ENCODE data around the gene HSD3B7. TPM values are rescaled to one million over a fixed set of nuclear protein-coding genes. Genes with fewer than 3 reads are reported as not detected.
A peak's percentile ranks its signal among the peaks of the same experiment; 100 is the strongest.

The HSD3B7 gene
- polyA plus RNA-seq, 1 donor (not counting 4 experiments of a cell fraction or from before 2014, with no cell fraction given), result 2.0 TPM

DNA sequence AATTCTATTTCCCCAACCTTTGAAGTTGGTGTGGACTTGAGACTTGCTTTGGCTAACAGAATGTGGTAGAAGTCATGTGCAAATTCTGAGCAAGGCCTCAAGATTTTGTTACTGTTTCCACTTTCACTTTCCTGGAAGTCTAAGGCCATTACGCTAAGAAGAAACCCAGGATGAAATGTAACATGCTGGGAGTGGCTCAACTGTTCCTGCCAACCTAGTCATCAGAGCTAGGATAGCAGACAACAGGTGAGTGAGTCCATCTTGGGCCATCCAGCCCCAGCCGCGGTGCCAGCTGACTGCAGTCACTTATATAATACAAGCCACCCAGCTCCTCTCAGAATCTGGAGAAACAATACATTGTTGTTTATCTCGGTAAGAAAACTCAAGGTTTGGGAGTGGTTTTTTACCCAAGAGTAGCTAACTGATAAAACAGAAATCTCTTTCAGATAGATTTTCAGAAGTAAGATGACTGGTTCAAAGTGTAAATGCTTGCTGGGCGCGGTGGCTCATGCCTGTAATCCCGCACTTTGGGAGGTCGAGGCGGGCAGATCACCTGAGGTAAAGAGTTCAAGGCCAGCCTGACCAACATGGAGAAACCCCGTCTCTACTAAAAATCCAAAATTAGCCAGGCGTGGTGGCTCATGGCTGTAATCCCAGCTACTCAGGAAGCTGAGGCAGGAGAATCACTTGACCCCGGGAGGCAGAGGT lies 37.7 kb downstream of the HSD3B7 start:
- Histone ChIP-seq H3K36me3 (ENCODE audit: control insufficient read depth in 2 of 2, extremely low read depth in 1 of 2, insufficient read depth in 2 of 2, low read length in 2 of 2) (no peaks in the 10 kb centered on the region), H3K79me2 (ENCODE audit: control insufficient read depth, insufficient read depth, low read length) (no peaks in the 10 kb centered on the region), H3K27ac (ENCODE audit: control insufficient read depth, insufficient read depth, low read length) (no peak overlapping the region), H3K9me1 (ENCODE audit: control insufficient read depth, extremely low read depth, insufficient read depth, low read length) (no peaks in the 10 kb centered on the region), H3K9ac (ENCODE audit: control insufficient read depth, extremely low read depth, insufficient read depth, low read length) (no peak overlapping the region), H3K4me1 (ENCODE audit: control insufficient read depth, extremely low read depth, insufficient read depth, low read length) (no peaks in the 10 kb centered on the region), H2AFZ (ENCODE audit: control insufficient read depth, low read length) (peak overlapping the region; percentile 22), H3K4me3 (ENCODE audit: control insufficient read depth in 2 of 3, extremely low read depth in 1 of 3, insufficient read depth in 2 of 3, low read depth in 1 of 3, low read length in 3 of 3) (no peak overlapping the region), H4K20me1 (ENCODE audit: control insufficient read depth, extremely low read depth, insufficient read depth, low read length) (no peaks in the 10 kb centered on the region), H3K9me3 (ENCODE audit: control insufficient read depth, low read depth, low read length) (no peaks in the 10 kb centered on the region), H3K27me3 (ENCODE audit: control insufficient read depth, extremely low read depth, insufficient read depth, low read length) (no peaks in the 10 kb centered on the region), H3K4me2 (ENCODE audit: control insufficient read depth, extremely low read depth, insufficient read depth, low read depth, low read length) (no peak overlapping the region)
- dilution Hi-C loops (cut with MboI; ENCODE audit: extremely low pct_ligation_motif_present, low sequenced_read_pairs), result no loop called here
- DNase-seq (ENCODE audit: low read depth, low spot score), result no peak
- FAIRE-seq, result no peak
- no peak for TF ChIP-seq EZH2 (IDR thresholded peaks at IDR 0.05; ENCODE audit: low read length)
- TF ChIP-seq, protein P1, sequence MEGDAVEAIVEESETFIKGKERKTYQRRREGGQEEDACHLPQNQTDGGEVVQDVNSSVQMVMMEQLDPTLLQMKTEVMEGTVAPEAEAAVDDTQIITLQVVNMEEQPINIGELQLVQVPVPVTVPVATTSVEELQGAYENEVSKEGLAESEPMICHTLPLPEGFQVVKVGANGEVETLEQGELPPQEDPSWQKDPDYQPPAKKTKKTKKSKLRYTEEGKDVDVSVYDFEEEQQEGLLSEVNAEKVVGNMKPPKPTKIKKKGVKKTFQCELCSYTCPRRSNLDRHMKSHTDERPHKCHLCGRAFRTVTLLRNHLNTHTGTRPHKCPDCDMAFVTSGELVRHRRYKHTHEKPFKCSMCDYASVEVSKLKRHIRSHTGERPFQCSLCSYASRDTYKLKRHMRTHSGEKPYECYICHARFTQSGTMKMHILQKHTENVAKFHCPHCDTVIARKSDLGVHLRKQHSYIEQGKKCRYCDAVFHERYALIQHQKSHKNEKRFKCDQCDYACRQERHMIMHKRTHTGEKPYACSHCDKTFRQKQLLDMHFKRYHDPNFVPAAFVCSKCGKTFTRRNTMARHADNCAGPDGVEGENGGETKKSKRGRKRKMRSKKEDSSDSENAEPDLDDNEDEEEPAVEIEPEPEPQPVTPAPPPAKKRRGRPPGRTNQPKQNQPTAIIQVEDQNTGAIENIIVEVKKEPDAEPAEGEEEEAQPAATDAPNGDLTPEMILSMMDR (optimal IDR thresholded peaks at IDR 0.05 in 1 of 3, IDR thresholded peaks at IDR 0.05 in 1 of 3, conservative IDR thresholded peaks at IDR 0.05 in 1 of 3; ENCODE audit: extremely low read depth in 1 of 3, insufficient read depth in 2 of 3, low read length in 3 of 3), result no peak

DNA sequence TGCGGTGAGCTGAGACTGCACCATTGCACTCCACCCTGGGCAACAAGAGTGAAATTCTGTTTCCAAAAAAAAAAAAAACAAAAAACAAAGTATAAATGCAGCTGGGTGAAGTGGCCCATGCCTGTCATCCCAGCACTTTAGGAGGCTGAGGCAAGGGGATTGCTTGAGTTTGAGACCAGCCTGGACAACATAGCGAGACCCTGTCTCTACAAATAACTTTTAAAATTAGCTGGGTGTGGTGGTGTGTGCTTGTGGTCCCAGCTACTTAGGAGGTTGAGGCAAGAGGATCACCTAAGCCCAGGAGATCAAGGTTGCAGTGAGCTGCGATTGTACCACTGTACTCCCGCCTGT lies 38.2 kb downstream of the HSD3B7 start:
- FAIRE-seq (no peak), DNase-seq (ENCODE audit: low read depth, low spot score) (no peak)
- Histone ChIP-seq H3K9me3 (ENCODE audit: control insufficient read depth, low read depth, low read length) (no peaks in the 10 kb centered on the region), H2AFZ (ENCODE audit: control insufficient read depth, low read length) (no peak overlapping the region), H3K27me3 (ENCODE audit: control insufficient read depth, extremely low read depth, insufficient read depth, low read length) (no peaks in the 10 kb centered on the region), H3K4me2 (ENCODE audit: control insufficient read depth, extremely low read depth, insufficient read depth, low read depth, low read length) (no peak overlapping the region), H3K79me2 (ENCODE audit: control insufficient read depth, insufficient read depth, low read length) (no peaks in the 10 kb centered on the region), H3K36me3 (ENCODE audit: control insufficient read depth in 2 of 2, extremely low read depth in 1 of 2, insufficient read depth in 2 of 2, low read length in 2 of 2) (no peaks in the 10 kb centered on the region), H3K9ac (ENCODE audit: control insufficient read depth, extremely low read depth, insufficient read depth, low read length) (no peak overlapping the region), H3K27ac (ENCODE audit: control insufficient read depth, insufficient read depth, low read length) (no peak overlapping the region), H3K4me3 (ENCODE audit: control insufficient read depth in 2 of 3, extremely low read depth in 1 of 3, insufficient read depth in 2 of 3, low read depth in 1 of 3, low read length in 3 of 3) (no peak overlapping the region), H3K9me1 (ENCODE audit: control insufficient read depth, extremely low read depth, insufficient read depth, low read length) (no peaks in the 10 kb centered on the region), H3K4me1 (ENCODE audit: control insufficient read depth, extremely low read depth, insufficient read depth, low read length) (no peaks in the 10 kb centered on the region), H4K20me1 (ENCODE audit: control insufficient read depth, extremely low read depth, insufficient read depth, low read length) (no peaks in the 10 kb centered on the region)
- dilution Hi-C loops (cut with MboI; ENCODE audit: extremely low pct_ligation_motif_present, low sequenced_read_pairs), result no loop called here
- TF ChIP-seq, protein P1 (optimal IDR thresholded peaks at IDR 0.05 in 1 of 3, IDR thresholded peaks at IDR 0.05 in 1 of 3, conservative IDR thresholded peaks at IDR 0.05 in 1 of 3; ENCODE audit: extremely low read depth in 1 of 3, insufficient read depth in 2 of 3, low read length in 3 of 3), result no peak
- no peak for TF ChIP-seq EZH2 (IDR thresholded peaks at IDR 0.05; ENCODE audit: low read length)
